HEK293 (cell line): Measurements from ENCODE around the gene LCNL1.

Experiments used
- GLI4 ChIP-seq: fragments of 450-650 bp; formaldehyde crosslinking; IDR thresholded peaks from 2 replicates; pipeline ENCODE4 v1.5.1; 2016; ENCODE audit warnings: missing biosample characterization, missing genetic modification characterization
- HOXA7 ChIP-seq: sonication (generic); formaldehyde crosslinking; IDR thresholded peaks from 2 replicates; pipeline ENCODE4 v1.8.1; 2022; ENCODE audit warnings: missing genetic modification reagents, borderline replicate concordance
- KLF8 ChIP-seq: fragments of 450-650 bp; formaldehyde crosslinking; IDR thresholded peaks from 2 replicates; pipeline ENCODE4 v1.5.1; 2016; ENCODE audit warnings: missing biosample characterization, missing genetic modification characterization
- RBAK ChIP-seq: fragments of 450-650 bp; formaldehyde crosslinking; IDR thresholded peaks from 2 replicates; pipeline ENCODE4 v1.5.1; 2016; ENCODE audit warnings: missing biosample characterization, missing genetic modification characterization
- SCRT2 ChIP-seq: fragments of 450-650 bp; formaldehyde crosslinking; IDR thresholded peaks from 2 replicates; pipeline ENCODE4 v1.5.1; 2016; ENCODE audit warnings: missing biosample characterization, missing genetic modification characterization
- SP3 ChIP-seq: fragments of 450-650 bp; formaldehyde crosslinking; IDR thresholded peaks from 2 replicates; pipeline ENCODE4 v1.5.1; 2016; ENCODE audit warnings: missing biosample characterization, missing genetic modification characterization
- TCF7L2 ChIP-seq: IDR thresholded peaks from 2 replicates; pipeline ENCODE4 v1.6.1; 2011; ENCODE audit warnings: low read depth, mild to moderate bottlenecking, inconsistent platforms, low read length, moderate library complexity, borderline replicate concordance
- WT1 ChIP-seq: fragments of 450-650 bp; formaldehyde crosslinking; IDR thresholded peaks from 2 replicates; pipeline ENCODE4 v1.5.1; 2016; ENCODE audit warnings: missing biosample characterization, missing genetic modification characterization
- YY1 ChIP-seq: fragments of 450-650 bp; formaldehyde crosslinking; IDR thresholded peaks from 2 replicates; pipeline ENCODE4 v1.5.1; 2018; ENCODE audit warnings: missing biosample characterization, missing genetic modification characterization
- ZBTB8A ChIP-seq: fragments of 450-650 bp; formaldehyde crosslinking; IDR thresholded peaks from 2 replicates; pipeline ENCODE4 v1.5.1; 2016; ENCODE audit warnings: missing biosample characterization, missing genetic modification characterization
- ZFHX2 ChIP-seq: fragments of 450-650 bp; formaldehyde crosslinking; conservative IDR thresholded peaks from 2 replicates; pipeline ENCODE4 v1.5.1; 2016; ENCODE audit warnings: missing biosample characterization, missing genetic modification characterization
- ZFP69B ChIP-seq: fragments of 450-650 bp; formaldehyde crosslinking; IDR thresholded peaks from 2 replicates; pipeline ENCODE4 v1.5.1; 2016; ENCODE audit warnings: missing biosample characterization, missing genetic modification characterization
- ZIC2 ChIP-seq: fragments of 450-650 bp; formaldehyde crosslinking; IDR thresholded peaks from 2 replicates; pipeline ENCODE4 v1.5.1; 2016; ENCODE audit warnings: missing biosample characterization, missing genetic modification characterization
- ZNF112 ChIP-seq: fragments of 450-650 bp; formaldehyde crosslinking; IDR thresholded peaks from 2 replicates; pipeline ENCODE4 v1.5.0; 2017; ENCODE audit warnings: missing biosample characterization, missing genetic modification characterization
- ZNF16 ChIP-seq: fragments of 450-650 bp; formaldehyde crosslinking; IDR thresholded peaks from 2 replicates; pipeline ENCODE4 v1.5.1; 2016; ENCODE audit warnings: low read depth, missing biosample characterization, missing genetic modification characterization
- ZNF184 ChIP-seq: fragments of 450-650 bp; IDR thresholded peaks from 2 replicates; pipeline ENCODE4 v1.5.1; 2018; ENCODE audit warnings: missing biosample characterization, mild to moderate bottlenecking, missing genetic modification characterization
- ZNF23 ChIP-seq: fragments of 450-650 bp; formaldehyde crosslinking; IDR thresholded peaks from 2 replicates; pipeline ENCODE4 v1.5.1; 2016; ENCODE audit warnings: missing biosample characterization, missing genetic modification characterization, borderline replicate concordance
- ZNF248 ChIP-seq: fragments of 450-650 bp; formaldehyde crosslinking; IDR thresholded peaks from 2 replicates; pipeline ENCODE4 v1.5.1; 2017; ENCODE audit warnings: missing biosample characterization, missing genetic modification characterization
- ZNF324 ChIP-seq: fragments of 450-650 bp; formaldehyde crosslinking; IDR thresholded peaks from 2 replicates; pipeline ENCODE4 v1.5.1; 2016; ENCODE audit warnings: missing biosample characterization, missing genetic modification characterization
- ZNF335 ChIP-seq: fragments of 450-650 bp; formaldehyde crosslinking; conservative IDR thresholded peaks from 2 replicates; pipeline ENCODE4 v1.5.1; 2016; ENCODE audit warnings: missing biosample characterization, missing genetic modification characterization
- ZNF350 ChIP-seq: fragments of 450-650 bp; formaldehyde crosslinking; IDR thresholded peaks from 2 replicates; pipeline ENCODE4 v1.5.0; 2017; ENCODE audit warnings: missing biosample characterization, mild to moderate bottlenecking, missing genetic modification characterization
- ZNF404 ChIP-seq: fragments of 450-650 bp; formaldehyde crosslinking; IDR thresholded peaks from 2 replicates; pipeline ENCODE4 v1.5.1; 2017; ENCODE audit warnings: missing biosample characterization, missing genetic modification characterization
- ZNF433 ChIP-seq: fragments of 450-650 bp; formaldehyde crosslinking; IDR thresholded peaks from 2 replicates; pipeline ENCODE4 v1.5.1; 2016; ENCODE audit warnings: missing biosample characterization, missing genetic modification characterization, low read depth
- ZNF473 ChIP-seq: fragments of 450-650 bp; formaldehyde crosslinking; IDR thresholded peaks from 2 replicates; pipeline ENCODE4 v1.5.1; 2017; ENCODE audit warnings: missing biosample characterization, missing genetic modification characterization
- ZNF560 ChIP-seq: fragments of 450-650 bp; formaldehyde crosslinking; IDR thresholded peaks from 2 replicates; pipeline ENCODE4 v1.5.1; 2017; ENCODE audit warnings: missing biosample characterization, missing genetic modification characterization, borderline replicate concordance
- ZNF600 ChIP-seq: fragments of 450-650 bp; formaldehyde crosslinking; IDR thresholded peaks from 2 replicates; pipeline ENCODE4 v1.5.1; 2016; ENCODE audit warnings: missing biosample characterization, missing genetic modification characterization
- ZNF610 ChIP-seq: fragments of 450-650 bp; formaldehyde crosslinking; IDR thresholded peaks from 2 replicates; pipeline ENCODE4 v1.5.1; 2016; ENCODE audit warnings: missing biosample characterization, missing genetic modification characterization, borderline replicate concordance
- ZNF621 ChIP-seq: fragments of 450-650 bp; formaldehyde crosslinking; IDR thresholded peaks from 2 replicates; pipeline ENCODE4 v1.5.1; 2017; ENCODE audit warnings: missing biosample characterization, missing genetic modification characterization
- ZNF629 ChIP-seq: fragments of 450-650 bp; formaldehyde crosslinking; IDR thresholded peaks from 2 replicates; pipeline ENCODE4 v1.5.1; 2017; ENCODE audit warnings: missing biosample characterization, missing genetic modification characterization
- ZNF654 ChIP-seq: fragments of 450-650 bp; formaldehyde crosslinking; IDR thresholded peaks from 2 replicates; pipeline ENCODE4 v1.5.1; 2016; ENCODE audit warnings: low read depth, missing biosample characterization, missing genetic modification characterization
- ZNF658 ChIP-seq: fragments of 450-650 bp; formaldehyde crosslinking; IDR thresholded peaks from 2 replicates; pipeline ENCODE4; 2016; ENCODE audit warnings: missing biosample characterization, missing genetic modification characterization
- ZNF664 ChIP-seq: fragments of 450-650 bp; formaldehyde crosslinking; IDR thresholded peaks from 2 replicates; pipeline ENCODE4 v1.5.1; 2016; ENCODE audit warnings: missing biosample characterization, missing genetic modification characterization
- ZNF768 ChIP-seq: fragments of 450-650 bp; formaldehyde crosslinking; IDR thresholded peaks from 2 replicates; pipeline ENCODE4 v1.5.1; 2018; ENCODE audit warnings: missing biosample characterization, mild to moderate bottlenecking, missing genetic modification characterization
- ZSCAN30 ChIP-seq: fragments of 450-650 bp; IDR thresholded peaks from 2 replicates; pipeline ENCODE4 v1.5.1; 2018; ENCODE audit warnings: missing biosample characterization, mild to moderate bottlenecking, missing genetic modification characterization, moderate library complexity
- TF ChIP-seq, protein P1 (sequence below): fragments of 450-650 bp; formaldehyde crosslinking; IDR thresholded peaks from 2 replicates; pipeline ENCODE4 v1.5.1; 2016; ENCODE audit warnings: missing biosample characterization, missing genetic modification characterization
- TF ChIP-seq, protein P2 (sequence below): fragments of 450-650 bp; formaldehyde crosslinking; IDR thresholded peaks from 2 replicates; pipeline ENCODE4 v1.5.1; 2016; ENCODE audit warnings: missing biosample characterization, missing genetic modification characterization
- TF ChIP-seq, protein P3 (sequence below): fragments of 450-650 bp; formaldehyde crosslinking; IDR thresholded peaks from 2 replicates; pipeline ENCODE4 v1.5.1; 2016; ENCODE audit warnings: missing biosample characterization, missing genetic modification characterization
- TF ChIP-seq, protein P4 (sequence below): fragments of 450-650 bp; formaldehyde crosslinking; IDR thresholded peaks from 2 replicates; pipeline ENCODE4 v1.5.1; 2017; ENCODE audit warnings: missing biosample characterization, mild to moderate bottlenecking, missing genetic modification characterization, moderate library complexity

The LCNL1 gene

DNA sequence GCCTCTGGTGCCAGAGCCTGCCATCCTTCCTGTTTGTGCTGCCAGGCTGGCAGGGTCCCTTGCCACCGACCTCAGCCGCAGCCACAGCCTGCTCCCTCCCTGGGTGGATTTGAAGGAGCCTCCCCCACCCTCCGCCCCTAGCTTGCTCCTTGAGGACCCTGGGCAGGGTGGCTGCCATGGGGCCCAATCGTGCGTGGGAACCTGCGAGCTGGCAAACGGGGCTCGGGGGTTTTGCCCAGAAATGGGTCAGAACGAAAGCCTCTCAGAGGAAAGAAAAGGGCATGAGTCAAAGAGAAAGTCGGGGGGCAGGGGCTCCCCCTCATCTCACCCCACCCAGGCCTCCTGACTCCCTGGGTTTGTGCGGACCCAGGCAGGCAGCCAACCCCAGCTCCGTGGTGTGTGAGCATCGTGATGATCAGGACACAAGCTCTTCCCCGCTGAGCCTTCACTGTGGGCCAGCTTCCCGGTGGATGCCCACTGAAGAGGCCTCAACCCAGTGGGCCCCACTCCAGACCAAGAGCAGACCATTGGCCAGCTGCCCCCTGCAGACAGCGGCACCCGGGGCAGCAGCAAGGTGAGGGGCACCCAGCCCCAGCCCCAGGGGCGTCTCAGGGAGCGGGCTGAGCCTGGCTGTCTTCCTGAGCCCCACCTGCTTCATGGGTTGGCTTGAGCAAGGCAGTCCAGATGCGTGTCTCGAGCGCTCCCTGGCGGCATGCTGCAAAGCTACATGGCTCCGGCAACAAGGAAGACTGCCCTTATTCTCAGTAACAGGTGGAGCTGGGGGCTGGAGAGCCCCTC is 52.1 kb downstream of the LCNL1 start (continued):
- peak; percentile 90 for TF ChIP-seq ZNF335 (tag by site-specific recombination)
- TF ChIP-seq ZNF16 (tag by site-specific recombination), result no peak
- 0 out of 2 replicates have a peak, but pooled peaks have one; percentile 5 for TF ChIP-seq ZFHX2
- no peak for TF ChIP-seq ZNF664 (tag by site-specific recombination)
- no peak for TF ChIP-seq ZNF404 (tag by site-specific recombination)
- TF ChIP-seq YY1 (tag by site-specific recombination), result no peak
- no peak for TF ChIP-seq ZNF23 (tag by site-specific recombination)
- TF ChIP-seq SCRT2 (tag by site-specific recombination), result peak; percentile 100
- TF ChIP-seq, protein P1, sequence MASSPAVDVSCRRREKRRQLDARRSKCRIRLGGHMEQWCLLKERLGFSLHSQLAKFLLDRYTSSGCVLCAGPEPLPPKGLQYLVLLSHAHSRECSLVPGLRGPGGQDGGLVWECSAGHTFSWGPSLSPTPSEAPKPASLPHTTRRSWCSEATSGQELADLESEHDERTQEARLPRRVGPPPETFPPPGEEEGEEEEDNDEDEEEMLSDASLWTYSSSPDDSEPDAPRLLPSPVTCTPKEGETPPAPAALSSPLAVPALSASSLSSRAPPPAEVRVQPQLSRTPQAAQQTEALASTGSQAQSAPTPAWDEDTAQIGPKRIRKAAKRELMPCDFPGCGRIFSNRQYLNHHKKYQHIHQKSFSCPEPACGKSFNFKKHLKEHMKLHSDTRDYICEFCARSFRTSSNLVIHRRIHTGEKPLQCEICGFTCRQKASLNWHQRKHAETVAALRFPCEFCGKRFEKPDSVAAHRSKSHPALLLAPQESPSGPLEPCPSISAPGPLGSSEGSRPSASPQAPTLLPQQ, result peak; percentile 94
- TF ChIP-seq ZNF621 (tag by site-specific recombination), result no peak
- no peak for TF ChIP-seq HOXA7 (CRISPR knock-in tag)
- no peak for TF ChIP-seq ZNF248 (tag by site-specific recombination)
- 0 out of 2 replicates have a peak, but pooled peaks have one; percentile 9 for TF ChIP-seq WT1 (tag by site-specific recombination)
- no peak for TF ChIP-seq SP3 (tag by site-specific recombination)
- TF ChIP-seq ZSCAN30 (tag by site-specific recombination), result no peak
- TF ChIP-seq ZBTB8A (tag by site-specific recombination), result peak; percentile 91
- TF ChIP-seq, protein P2, sequence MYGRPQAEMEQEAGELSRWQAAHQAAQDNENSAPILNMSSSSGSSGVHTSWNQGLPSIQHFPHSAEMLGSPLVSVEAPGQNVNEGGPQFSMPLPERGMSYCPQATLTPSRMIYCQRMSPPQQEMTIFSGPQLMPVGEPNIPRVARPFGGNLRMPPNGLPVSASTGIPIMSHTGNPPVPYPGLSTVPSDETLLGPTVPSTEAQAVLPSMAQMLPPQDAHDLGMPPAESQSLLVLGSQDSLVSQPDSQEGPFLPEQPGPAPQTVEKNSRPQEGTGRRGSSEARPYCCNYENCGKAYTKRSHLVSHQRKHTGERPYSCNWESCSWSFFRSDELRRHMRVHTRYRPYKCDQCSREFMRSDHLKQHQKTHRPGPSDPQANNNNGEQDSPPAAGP, result 0 out of 2 replicates have a peak, but pooled peaks have one; percentile 33
- TF ChIP-seq ZNF184 (tag by site-specific recombination), result no peak
- TF ChIP-seq ZNF768, result no peak
- TF ChIP-seq, protein P3, sequence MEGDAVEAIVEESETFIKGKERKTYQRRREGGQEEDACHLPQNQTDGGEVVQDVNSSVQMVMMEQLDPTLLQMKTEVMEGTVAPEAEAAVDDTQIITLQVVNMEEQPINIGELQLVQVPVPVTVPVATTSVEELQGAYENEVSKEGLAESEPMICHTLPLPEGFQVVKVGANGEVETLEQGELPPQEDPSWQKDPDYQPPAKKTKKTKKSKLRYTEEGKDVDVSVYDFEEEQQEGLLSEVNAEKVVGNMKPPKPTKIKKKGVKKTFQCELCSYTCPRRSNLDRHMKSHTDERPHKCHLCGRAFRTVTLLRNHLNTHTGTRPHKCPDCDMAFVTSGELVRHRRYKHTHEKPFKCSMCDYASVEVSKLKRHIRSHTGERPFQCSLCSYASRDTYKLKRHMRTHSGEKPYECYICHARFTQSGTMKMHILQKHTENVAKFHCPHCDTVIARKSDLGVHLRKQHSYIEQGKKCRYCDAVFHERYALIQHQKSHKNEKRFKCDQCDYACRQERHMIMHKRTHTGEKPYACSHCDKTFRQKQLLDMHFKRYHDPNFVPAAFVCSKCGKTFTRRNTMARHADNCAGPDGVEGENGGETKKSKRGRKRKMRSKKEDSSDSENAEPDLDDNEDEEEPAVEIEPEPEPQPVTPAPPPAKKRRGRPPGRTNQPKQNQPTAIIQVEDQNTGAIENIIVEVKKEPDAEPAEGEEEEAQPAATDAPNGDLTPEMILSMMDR (tag by site-specific recombination), result peak; percentile 93
- TF ChIP-seq ZFP69B, result peak; percentile 91
- no peak for TF ChIP-seq ZNF350
- TF ChIP-seq, protein P4, sequence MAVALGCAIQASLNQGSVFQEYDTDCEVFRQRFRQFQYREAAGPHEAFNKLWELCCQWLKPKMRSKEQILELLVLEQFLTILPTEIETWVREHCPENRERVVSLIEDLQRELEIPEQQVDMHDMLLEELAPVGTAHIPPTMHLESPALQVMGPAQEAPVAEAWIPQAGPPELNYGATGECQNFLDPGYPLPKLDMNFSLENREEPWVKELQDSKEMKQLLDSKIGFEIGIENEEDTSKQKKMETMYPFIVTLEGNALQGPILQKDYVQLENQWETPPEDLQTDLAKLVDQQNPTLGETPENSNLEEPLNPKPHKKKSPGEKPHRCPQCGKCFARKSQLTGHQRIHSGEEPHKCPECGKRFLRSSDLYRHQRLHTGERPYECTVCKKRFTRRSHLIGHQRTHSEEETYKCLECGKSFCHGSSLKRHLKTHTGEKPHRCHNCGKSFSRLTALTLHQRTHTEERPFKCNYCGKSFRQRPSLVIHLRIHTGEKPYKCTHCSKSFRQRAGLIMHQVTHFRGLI (tag by site-specific recombination), result 0 out of 2 replicates have a peak, but pooled peaks have one; percentile 24
- no peak for TF ChIP-seq ZNF433 (tag by site-specific recombination)
- TF ChIP-seq RBAK (tag by site-specific recombination), result no peak
- TF ChIP-seq ZNF324 (tag by site-specific recombination), result no peak
- TF ChIP-seq ZNF473, result no peak
- TF ChIP-seq TCF7L2, result no peak
- TF ChIP-seq KLF8 (tag by site-specific recombination), result peak; percentile 82
- TF ChIP-seq ZNF629 (tag by site-specific recombination), result 0 out of 2 replicates have a peak, but pooled peaks have one; percentile 29
- TF ChIP-seq ZNF560 (tag by site-specific recombination), result no peak
- no peak for TF ChIP-seq ZNF112 (tag by site-specific recombination)
- TF ChIP-seq ZNF600 (tag by site-specific recombination), result peak; percentile 96
- peak; percentile 76 for TF ChIP-seq ZIC2 (tag by site-specific recombination)
- TF ChIP-seq ZNF610, result no peak
- TF ChIP-seq ZNF654 (tag by site-specific recombination), result peak; percentile 61
- TF ChIP-seq ZNF658 (tag by site-specific recombination), result no peak
- no peak for TF ChIP-seq GLI4 (tag by site-specific recombination)
